Liver (tissue), 9 donors: ENCODE results near the gene HTR5A. TPM values are rescaled to one million over a fixed set of nuclear protein-coding genes. Genes with fewer than 3 reads are reported as not detected.

ENCODE experiments used
- DNase-seq: peaks from one replicate; pipeline ENCODE4 v3.0.0-alpha.2; 2017; ENCODE audit warnings: low spot score
- H3K27ac ChIP-seq, 2 donors: one replicate each; pipeline ENCODE4 v1.7.0; 2013; ENCODE audit warnings: inconsistent platforms in 2 of 2, low read length in 2 of 2, control low read depth in 1 of 2, low read depth in 1 of 2, mild to moderate bottlenecking in 1 of 2
- H3K27me3 ChIP-seq, 4 donors: one replicate each; pipeline versions ENCODE4 v1.6.1 to v1.7.0; 2013; ENCODE audit warnings: low read length in 3 of 4, inconsistent platforms in 1 of 4, mild to moderate bottlenecking in 1 of 4, moderate library complexity in 1 of 4; ENCODE audit not compliant: control insufficient read depth in 4 of 4, insufficient read depth in 4 of 4
- H3K36me3 ChIP-seq, 4 donors: one replicate each; pipeline versions ENCODE4 v1.6.1 to v1.7.0; 2013; ENCODE audit warnings: low read length in 3 of 4, mild to moderate bottlenecking in 3 of 4, low read depth in 1 of 4, moderate library complexity in 1 of 4; ENCODE audit not compliant: control insufficient read depth in 4 of 4, insufficient read depth in 3 of 4
- H3K4me1 ChIP-seq, 4 donors: one replicate each; pipeline versions ENCODE4 v1.6.1 to v1.7.0; 2013; ENCODE audit warnings: low read length in 3 of 4, mild to moderate bottlenecking in 3 of 4, moderate library complexity in 1 of 4; ENCODE audit not compliant: control insufficient read depth in 4 of 4, insufficient read depth in 4 of 4
- H3K4me3 ChIP-seq, 3 donors: one replicate each; pipeline versions ENCODE4 v1.6.1 to v1.7.0; 2013; ENCODE audit warnings: low read length in 3 of 3, control low read depth in 1 of 3, low read depth in 1 of 3, mild to moderate bottlenecking in 1 of 3
- H3K9ac ChIP-seq, 2 donors: one replicate each; pipeline ENCODE4 v1.7.0; 2013; ENCODE audit warnings: low read length in 2 of 2, mild to moderate bottlenecking in 2 of 2, moderate library complexity in 2 of 2, control low read depth in 1 of 2, low read depth in 1 of 2
- H3K9me3 ChIP-seq, 4 donors: one replicate each; pipeline versions ENCODE4 v1.6.1 to v1.7.0; 2013; ENCODE audit warnings: low read length in 3 of 4; ENCODE audit not compliant: control insufficient read depth in 4 of 4
- EGR1 ChIP-seq, 2 donors: IDR thresholded peaks; 2 replicates each; pipeline ENCODE4 v1.6.1; 2016 to 2018; ENCODE audit warnings: antibody characterized with exemption in 2 of 2, low read depth in 2 of 2
- FOXA1 ChIP-seq: IDR thresholded peaks from 2 replicates; pipeline ENCODE4 v1.6.1; 2016; ENCODE audit warnings: antibody characterized with exemption
- FOXA2 ChIP-seq: IDR thresholded peaks from 2 replicates; pipeline ENCODE4 v1.6.1; 2016; ENCODE audit warnings: antibody characterized with exemption
- GABPA ChIP-seq, 2 donors: IDR thresholded peaks in 1 of 2; conservative IDR thresholded peaks in 1 of 2; 2 replicates each; pipeline ENCODE4 v1.6.1; 2016; ENCODE audit warnings: antibody characterized with exemption in 2 of 2, mild to moderate bottlenecking in 1 of 2, moderate library complexity in 1 of 2
- HNF4A ChIP-seq, 2 donors: conservative IDR thresholded peaks; 2 replicates each; pipeline ENCODE4 v1.6.1; 2016; ENCODE audit warnings: antibody characterized with exemption in 2 of 2, mild to moderate bottlenecking in 2 of 2
- HNF4G ChIP-seq: IDR thresholded peaks from 2 replicates; pipeline ENCODE4 v1.6.1; 2016; ENCODE audit warnings: antibody characterized with exemption
- JUND ChIP-seq, 2 donors: IDR thresholded peaks; 2 replicates each; pipeline ENCODE4 v1.6.1; 2016; ENCODE audit warnings: antibody characterized with exemption in 2 of 2
- MAX ChIP-seq: IDR thresholded peaks from 2 replicates; pipeline ENCODE4 v1.6.1; 2016; ENCODE audit warnings: antibody characterized with exemption
- NR2F2 ChIP-seq: IDR thresholded peaks from 2 replicates; pipeline ENCODE4 v1.6.1; 2016; ENCODE audit warnings: antibody characterized with exemption
- RAD21 ChIP-seq, 2 donors: IDR thresholded peaks; 2 replicates each; pipeline ENCODE4 v1.6.1; 2016; ENCODE audit warnings: antibody characterized with exemption in 2 of 2, mild to moderate bottlenecking in 2 of 2
- SP1 ChIP-seq: IDR thresholded peaks from 2 replicates; pipeline ENCODE4 v1.6.1; 2018; ENCODE audit warnings: antibody characterized with exemption, mild to moderate bottlenecking
- TAF1 ChIP-seq: conservative IDR thresholded peaks from 2 replicates; pipeline ENCODE4 v1.6.1; 2016; ENCODE audit warnings: antibody characterized with exemption, mild to moderate bottlenecking
- YY1 ChIP-seq: IDR thresholded peaks from 2 replicates; pipeline ENCODE4 v1.6.1; 2016; ENCODE audit warnings: antibody characterized with exemption, mild to moderate bottlenecking
- WGBS: extraction: QIAGEN DNeasy Blood & Tissue Kit; methylation state at CpG from one replicate; pipeline ENCODE4 v1.1.7; 2013; 5-methylcytosine and 5-hydroxymethylcytosine counted together
- polyA plus RNA-seq, 2 donors: library from polyadenylated mRNA; stranded (reverse) in 1 of 2; unstranded in 1 of 2; fragments of 200-250 nt in 1 of 2; fragments of >200 nt in 1 of 2; fragmentation: Nextera tagmentation in 1 of 2; extraction: Ambion mirVana in 1 of 2; gene quantifications; one replicate each; pipeline versions ENCODE4 v1.2.1 to v1.2.3, GENCODE V29; 2013 to 2015
- total RNA-seq, 2 donors: library from RNA; depleted of rRNA; stranded (reverse); fragments of >200 nt; gene quantifications; one replicate each; pipeline ENCODE4 v1.2.3, GENCODE V29; 2014
- TF ChIP-seq, protein P1 (sequence below): IDR thresholded peaks from 2 replicates; pipeline ENCODE4 v1.6.1; 2016; ENCODE audit warnings: antibody characterized with exemption
- TF ChIP-seq, protein P2 (sequence below): IDR thresholded peaks from 2 replicates; pipeline ENCODE4 v1.6.1; 2016; ENCODE audit warnings: antibody characterized with exemption, mild to moderate bottlenecking
- TF ChIP-seq, protein P3 (sequence below): IDR thresholded peaks from 2 replicates; pipeline ENCODE4 v1.6.1; 2016; ENCODE audit warnings: antibody characterized with exemption
- donor health status: healthy.
- donor health status: healthy.
- donor health status: healthy.
- donor health status: healthy.
- donor health status: healthy.

HTR5A gene
- total and polyA plus RNA-seq, 4 donors = not detected

GRCh38 chr7:155043756-155044155 lies 26.4 kb upstream of the HTR5A start:
- no peak for DNase-seq
- 64% methylated on average over 4 of the region's 4 CpGs for WGBS
- H3K36me3 ChIP-seq = no peaks in the 10 kb centered on the region
- no peak overlapping the region for H3K9ac ChIP-seq
- H3K4me3 ChIP-seq = no peak overlapping the region
- H3K27ac ChIP-seq = no peak overlapping the region
- H3K27me3 ChIP-seq = peaks cover 0 to 3% (median 0%) of the 10 kb centered on the region in 4 donors
- no peak for TF ChIP-seq FOXA1
- no peak for TF ChIP-seq RAD21 (IDR thresholded peaks at IDR 0.05)
- TF ChIP-seq YY1 = no peak
- no peak for TF ChIP-seq GABPA (IDR thresholded peaks at IDR 0.05 in 1 of 2, conservative IDR thresholded peaks at IDR 0.05 in 1 of 2)
- no peak for TF ChIP-seq SP1
- TF ChIP-seq EGR1 (IDR thresholded peaks at IDR 0.05; ENCODE audit: low read depth in 2 of 2) = no peak
- TF ChIP-seq, protein P1, sequence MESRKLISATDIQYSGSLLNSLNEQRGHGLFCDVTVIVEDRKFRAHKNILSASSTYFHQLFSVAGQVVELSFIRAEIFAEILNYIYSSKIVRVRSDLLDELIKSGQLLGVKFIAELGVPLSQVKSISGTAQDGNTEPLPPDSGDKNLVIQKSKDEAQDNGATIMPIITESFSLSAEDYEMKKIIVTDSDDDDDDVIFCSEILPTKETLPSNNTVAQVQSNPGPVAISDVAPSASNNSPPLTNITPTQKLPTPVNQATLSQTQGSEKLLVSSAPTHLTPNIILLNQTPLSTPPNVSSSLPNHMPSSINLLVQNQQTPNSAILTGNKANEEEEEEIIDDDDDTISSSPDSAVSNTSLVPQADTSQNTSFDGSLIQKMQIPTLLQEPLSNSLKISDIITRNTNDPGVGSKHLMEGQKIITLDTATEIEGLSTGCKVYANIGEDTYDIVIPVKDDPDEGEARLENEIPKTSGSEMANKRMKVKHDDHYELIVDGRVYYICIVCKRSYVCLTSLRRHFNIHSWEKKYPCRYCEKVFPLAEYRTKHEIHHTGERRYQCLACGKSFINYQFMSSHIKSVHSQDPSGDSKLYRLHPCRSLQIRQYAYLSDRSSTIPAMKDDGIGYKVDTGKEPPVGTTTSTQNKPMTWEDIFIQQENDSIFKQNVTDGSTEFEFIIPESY = no peak
- no peak for TF ChIP-seq FOXA2
- TF ChIP-seq HNF4G = no peak
- H3K4me1 ChIP-seq = no peaks in the 10 kb centered on the region
- no peaks in the 10 kb centered on the region for H3K9me3 ChIP-seq

DNA sequence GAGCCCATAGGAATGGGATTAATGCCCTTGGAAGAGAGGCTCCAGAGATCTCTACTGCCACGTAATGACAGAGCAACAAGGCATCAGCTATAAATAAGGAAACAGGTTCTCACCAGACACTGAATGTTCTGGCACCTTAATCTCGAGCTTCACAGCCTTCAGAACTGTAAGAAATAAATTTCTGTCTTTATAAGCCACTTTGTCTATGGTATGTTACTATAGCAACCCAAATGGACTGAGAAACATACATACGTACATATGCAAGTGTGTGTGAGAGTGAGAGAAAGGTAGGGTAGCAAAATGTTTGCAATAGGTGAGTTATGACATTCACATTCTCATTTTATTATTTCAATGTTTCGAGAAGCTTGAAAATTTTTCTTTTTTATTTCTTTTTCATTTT lies 22.1 kb upstream of the HTR5A start:
- 67% methylated on average over 4 of the region's 4 CpGs for WGBS
- Histone ChIP-seq H3K9me3 (no peaks in the 10 kb centered on the region), H3K27me3 (no peaks in the 10 kb centered on the region), H3K27ac (no peak overlapping the region), H3K4me1 (no peaks in the 10 kb centered on the region), H3K9ac (no peak overlapping the region), H3K36me3 (no peaks in the 10 kb centered on the region), H3K4me3 (no peak overlapping the region)
- no peak for DNase-seq
- no peak for TF ChIP-seq FOXA2
- TF ChIP-seq TAF1 = no peak
- TF ChIP-seq JUND (IDR thresholded peaks at IDR 0.05) = no peak
- no peak for TF ChIP-seq HNF4G
- TF ChIP-seq, protein P2, sequence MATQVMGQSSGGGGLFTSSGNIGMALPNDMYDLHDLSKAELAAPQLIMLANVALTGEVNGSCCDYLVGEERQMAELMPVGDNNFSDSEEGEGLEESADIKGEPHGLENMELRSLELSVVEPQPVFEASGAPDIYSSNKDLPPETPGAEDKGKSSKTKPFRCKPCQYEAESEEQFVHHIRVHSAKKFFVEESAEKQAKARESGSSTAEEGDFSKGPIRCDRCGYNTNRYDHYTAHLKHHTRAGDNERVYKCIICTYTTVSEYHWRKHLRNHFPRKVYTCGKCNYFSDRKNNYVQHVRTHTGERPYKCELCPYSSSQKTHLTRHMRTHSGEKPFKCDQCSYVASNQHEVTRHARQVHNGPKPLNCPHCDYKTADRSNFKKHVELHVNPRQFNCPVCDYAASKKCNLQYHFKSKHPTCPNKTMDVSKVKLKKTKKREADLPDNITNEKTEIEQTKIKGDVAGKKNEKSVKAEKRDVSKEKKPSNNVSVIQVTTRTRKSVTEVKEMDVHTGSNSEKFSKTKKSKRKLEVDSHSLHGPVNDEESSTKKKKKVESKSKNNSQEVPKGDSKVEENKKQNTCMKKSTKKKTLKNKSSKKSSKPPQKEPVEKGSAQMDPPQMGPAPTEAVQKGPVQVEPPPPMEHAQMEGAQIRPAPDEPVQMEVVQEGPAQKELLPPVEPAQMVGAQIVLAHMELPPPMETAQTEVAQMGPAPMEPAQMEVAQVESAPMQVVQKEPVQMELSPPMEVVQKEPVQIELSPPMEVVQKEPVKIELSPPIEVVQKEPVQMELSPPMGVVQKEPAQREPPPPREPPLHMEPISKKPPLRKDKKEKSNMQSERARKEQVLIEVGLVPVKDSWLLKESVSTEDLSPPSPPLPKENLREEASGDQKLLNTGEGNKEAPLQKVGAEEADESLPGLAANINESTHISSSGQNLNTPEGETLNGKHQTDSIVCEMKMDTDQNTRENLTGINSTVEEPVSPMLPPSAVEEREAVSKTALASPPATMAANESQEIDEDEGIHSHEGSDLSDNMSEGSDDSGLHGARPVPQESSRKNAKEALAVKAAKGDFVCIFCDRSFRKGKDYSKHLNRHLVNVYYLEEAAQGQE = no peak
- TF ChIP-seq RAD21 (IDR thresholded peaks at IDR 0.05) = no peak
- no peak for TF ChIP-seq EGR1 (IDR thresholded peaks at IDR 0.05; ENCODE audit: low read depth in 2 of 2)
- no peak for TF ChIP-seq HNF4A (conservative IDR thresholded peaks at IDR 0.05)
- TF ChIP-seq SP1 = no peak

GRCh38 chr7:155051355-155051754 lies 18.8 kb upstream of the HTR5A start:
- Histone ChIP-seq H3K4me1 (no peaks in the 10 kb centered on the region), H3K36me3 (no peaks in the 10 kb centered on the region), H3K27me3 (peaks cover 0 to 2% (median 0%) of the 10 kb centered on the region in 4 donors), H3K9ac (no peak overlapping the region), H3K4me3 (no peak overlapping the region), H3K27ac (no peak overlapping the region), H3K9me3 (no peaks in the 10 kb centered on the region)
- no peak for TF ChIP-seq EGR1 (IDR thresholded peaks at IDR 0.05; ENCODE audit: low read depth in 2 of 2)
- TF ChIP-seq, protein P1 = no peak
- TF ChIP-seq YY1 = no peak
- no peak for TF ChIP-seq NR2F2
- TF ChIP-seq GABPA (IDR thresholded peaks at IDR 0.05 in 1 of 2, conservative IDR thresholded peaks at IDR 0.05 in 1 of 2) = no peak
- TF ChIP-seq MAX = no peak
- TF ChIP-seq, protein P3, sequence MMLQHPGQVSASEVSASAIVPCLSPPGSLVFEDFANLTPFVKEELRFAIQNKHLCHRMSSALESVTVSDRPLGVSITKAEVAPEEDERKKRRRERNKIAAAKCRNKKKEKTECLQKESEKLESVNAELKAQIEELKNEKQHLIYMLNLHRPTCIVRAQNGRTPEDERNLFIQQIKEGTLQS = no peak
- no peak for TF ChIP-seq JUND (IDR thresholded peaks at IDR 0.05)
- no peak for DNase-seq
- WGBS = 85% methylated on average over 4 of the region's 4 CpGs
